H9 (cell line): ENCODE measurements around the gene GUF1. TPM values are rescaled to one million over a fixed set of nuclear protein-coding genes. Genes with fewer than 3 reads are reported as not detected.

ENCODE experiments used
- DNase-seq: peaks from one replicate; pipeline ENCODE4 v3.0.0-alpha.2; 2017
- H2AFZ ChIP-seq: one replicate; pipeline ENCODE4 v1.6.1; 2013; ENCODE audit warnings: mild to moderate bottlenecking, low read length, control low read depth, moderate library complexity
- H2AK5ac ChIP-seq: 2 replicates; pipeline ENCODE4 v1.6.1; 2013; ENCODE audit warnings: low read length, control low read depth, mixed read lengths; ENCODE audit not compliant: insufficient read length
- H2BK120ac ChIP-seq: one replicate; pipeline ENCODE4 v1.6.1; 2013; ENCODE audit warnings: low read depth, mild to moderate bottlenecking, low read length, control low read depth, inconsistent platforms; ENCODE audit not compliant: poor library complexity, severe bottlenecking
- H2BK12ac ChIP-seq: 2 replicates; pipeline ENCODE4 v1.6.1; 2013; ENCODE audit warnings: low read length, control low read depth, mixed read lengths, low read depth; ENCODE audit not compliant: insufficient read length
- H2BK15ac ChIP-seq: 2 replicates; pipeline ENCODE4 v1.6.1; 2013; ENCODE audit warnings: low read depth, low read length, control low read depth
- H2BK20ac ChIP-seq: one replicate; pipeline ENCODE4 v1.6.1; 2013; ENCODE audit warnings: low read depth, mild to moderate bottlenecking, low read length, control low read depth, inconsistent platforms; ENCODE audit not compliant: poor library complexity, severe bottlenecking
- H2BK5ac ChIP-seq: 2 replicates; pipeline ENCODE4 v1.6.1; 2013; ENCODE audit warnings: low read length, control low read depth, mixed read lengths; ENCODE audit not compliant: insufficient read length
- H3K14ac ChIP-seq: 2 replicates; pipeline ENCODE4 v1.6.1; 2013; ENCODE audit warnings: low read length, control low read depth; ENCODE audit not compliant: insufficient read depth
- H3K18ac ChIP-seq: 2 replicates; pipeline ENCODE4 v1.6.1; 2013; ENCODE audit warnings: low read depth, mild to moderate bottlenecking, mixed read lengths, low read length, control low read depth; ENCODE audit not compliant: insufficient read length
- H3K23ac ChIP-seq: 2 replicates; pipeline ENCODE4 v1.6.1; 2013; ENCODE audit warnings: low read length, control low read depth, mixed read lengths, low read depth; ENCODE audit not compliant: insufficient read length
- H3K23me2 ChIP-seq: 2 replicates; pipeline ENCODE4 v1.6.1; 2013; ENCODE audit warnings: low read depth, mild to moderate bottlenecking, mixed read lengths, low read length, control low read depth; ENCODE audit not compliant: insufficient read length, poor library complexity, severe bottlenecking
- H3K27ac ChIP-seq: 2 replicates; pipeline ENCODE4 v1.5.1; 2013; ENCODE audit warnings: low read length, control low read depth, mixed read lengths, low read depth; ENCODE audit not compliant: insufficient read length
- H3K27me3 ChIP-seq: 2 replicates; pipeline ENCODE4 v1.6.1; 2013; ENCODE audit warnings: low read length, control low read depth, inconsistent platforms; ENCODE audit not compliant: insufficient read depth
- H3K4ac ChIP-seq: 2 replicates; pipeline ENCODE4 v1.6.1; 2013; ENCODE audit warnings: low read depth, mild to moderate bottlenecking, control low read depth, inconsistent platforms, low read length, moderate library complexity
- H3K4me1 ChIP-seq: 2 replicates; pipeline ENCODE4 v1.6.1; 2013; ENCODE audit warnings: low read length, control low read depth, inconsistent platforms; ENCODE audit not compliant: insufficient read depth
- H3K4me2 ChIP-seq: 2 replicates; pipeline ENCODE4 v1.6.1; 2013; ENCODE audit warnings: low read length, control low read depth, mixed read lengths; ENCODE audit not compliant: insufficient read length, insufficient read depth
- H3K56ac ChIP-seq: 2 replicates; pipeline ENCODE4 v1.6.1; 2013; ENCODE audit warnings: low read depth, mild to moderate bottlenecking, mixed read lengths, low read length, control low read depth; ENCODE audit not compliant: insufficient read length
- H3K79me1 ChIP-seq: 2 replicates; pipeline ENCODE4 v1.6.1; 2013; ENCODE audit warnings: low read depth, mild to moderate bottlenecking, moderate library complexity, low read length, control low read depth, inconsistent platforms; ENCODE audit not compliant: insufficient read depth, poor library complexity, severe bottlenecking
- H3K79me2 ChIP-seq: 2 replicates; pipeline ENCODE4 v1.6.1; 2013; ENCODE audit warnings: low read length, control low read depth, inconsistent platforms; ENCODE audit not compliant: insufficient read depth
- H3K9ac ChIP-seq: 2 replicates; pipeline ENCODE4 v1.6.1; 2013; ENCODE audit warnings: low read length, control low read depth, mixed read lengths; ENCODE audit not compliant: insufficient read length; ENCODE audit errors: extremely low read depth
- H3K9me3 ChIP-seq: one replicate; pipeline ENCODE4 v1.6.1; 2013; ENCODE audit warnings: low read depth, low read length, inconsistent platforms; ENCODE audit not compliant: control insufficient read depth
- H3T11ph ChIP-seq: one replicate; pipeline ENCODE4 v1.6.1; 2013; ENCODE audit warnings: mild to moderate bottlenecking, low read length, control low read depth, inconsistent platforms
- H4K20me1 ChIP-seq: one replicate; pipeline ENCODE4 v1.6.1; 2013; ENCODE audit not compliant: control insufficient read depth, insufficient read length, insufficient read depth
- H4K5ac ChIP-seq: 2 replicates; pipeline ENCODE4 v1.6.1; 2013; ENCODE audit warnings: low read depth, mild to moderate bottlenecking, mixed read lengths, low read length, control low read depth; ENCODE audit not compliant: insufficient read length
- H4K8ac ChIP-seq: replicated peaks from 2 replicates; pipeline ENCODE4 v1.6.1; 2013; ENCODE audit warnings: low read length, control low read depth, mixed read lengths, low read depth; ENCODE audit not compliant: insufficient read length
- H4K91ac ChIP-seq: 2 replicates; pipeline ENCODE4 v1.6.1; 2013; ENCODE audit warnings: low read depth, mild to moderate bottlenecking, moderate library complexity, mixed read lengths, low read length, control low read depth; ENCODE audit not compliant: insufficient read length
- H3K27ac Mint-ChIP-seq, 3 experiments: 2 replicates in 2 of 3; 3 replicates in 1 of 3; pipeline ENCODE4 v1.8.0; 2020 to 2021; ENCODE audit warnings: mixed read lengths in 3 of 3, mild to moderate bottlenecking in 1 of 3, moderate library complexity in 1 of 3
- H3K27me3 Mint-ChIP-seq: 2 replicates; pipeline ENCODE4 v1.8.0; 2021; ENCODE audit warnings: low read depth, mild to moderate bottlenecking, moderate library complexity, mixed read lengths
- H3K36me3 Mint-ChIP-seq, 3 experiments: 2 replicates in 2 of 3; 3 replicates in 1 of 3; pipeline ENCODE4 v1.8.0; 2020 to 2021; ENCODE audit warnings: low read depth in 3 of 3, mixed read lengths in 3 of 3; ENCODE audit not compliant: insufficient read depth in 1 of 3
- H3K4me1 Mint-ChIP-seq, 2 experiments: 2 replicates each; pipeline ENCODE4 v1.8.0; 2020; ENCODE audit warnings: mixed read lengths in 2 of 2
- H3K4me3 Mint-ChIP-seq, 2 experiments: 2 replicates in 1 of 2; 3 replicates in 1 of 2; pipeline ENCODE4 v1.8.0; 2020 to 2021; ENCODE audit warnings: mild to moderate bottlenecking in 2 of 2, mixed read lengths in 2 of 2, moderate library complexity in 1 of 2
- H3K9me3 Mint-ChIP-seq, 2 experiments: 2 replicates in 1 of 2; 3 replicates in 1 of 2; pipeline ENCODE4 v1.8.0; 2020; ENCODE audit warnings: mild to moderate bottlenecking in 2 of 2, mixed read lengths in 2 of 2, moderate library complexity in 1 of 2
- CTCF ChIP-seq: fragments of 200-600 bp; sonication (generic); conservative IDR thresholded peaks from 3 replicates; pipeline ENCODE4 v1.8.0; 2021; ENCODE audit warnings: antibody characterized with exemption, mild to moderate bottlenecking
- WGBS: extraction: QIAGEN DNeasy Blood & Tissue Kit; methylation state at CpG from one replicate; pipeline ENCODE4 v1.1.7; 2013; ENCODE audit warnings: missing lambda C conversion rate, low lambda C conversion rate, mixed read lengths; ENCODE audit not compliant: insufficient read length; ENCODE audit errors: extremely low coverage; 5-methylcytosine and 5-hydroxymethylcytosine counted together
- total RNA-seq: library from RNA; stranded (reverse); gene quantifications from 2 replicates; pipeline ENCODE4 v1.2.1, GENCODE V29; 2021

GUF1 gene
- total RNA-seq, 1 experiment from 2014 or later = 38.6 TPM

- Histone ChIP-seq H3K23me2 (no peaks in the 10 kb centered on the region), H4K8ac (no peak overlapping the region), H3K9ac (no peak overlapping the region), H3K79me2 (no peaks in the 10 kb centered on the region), H3K23ac (no peak overlapping the region), H3T11ph (no peak overlapping the region), H2AFZ (no peak overlapping the region), H3K4me1 (no peaks in the 10 kb centered on the region), H3K56ac (no peak overlapping the region), H2BK120ac (no peak overlapping the region), H2AK5ac (no peak overlapping the region), H4K91ac (no peak overlapping the region), H3K4me2 (no peak overlapping the region), H3K4ac (no peak overlapping the region), H3K9me3 (no peaks in the 10 kb centered on the region), H3K18ac (no peak overlapping the region), H4K5ac (no peak overlapping the region), H2BK20ac (no peak overlapping the region), H3K27ac (no peak overlapping the region), H4K20me1 (no peaks in the 10 kb centered on the region), H3K27me3 (no peaks in the 10 kb centered on the region), H2BK15ac (no peak overlapping the region), H2BK12ac (no peak overlapping the region), H2BK5ac (no peak overlapping the region), H3K14ac (no peak overlapping the region), H3K79me1 (no peaks in the 10 kb centered on the region)
- no CpG with 5 or more reads among the region's 1 CpG for WGBS
- Mint-ChIP-seq H3K27ac (no peak overlapping the region), H3K4me1 (peaks cover 5% of the 10 kb centered on the region in 2 experiments; a peak in 3 of 4 replicates), H3K36me3 (peaks cover 13 to 43% (median 40%) of the 10 kb centered on the region in 3 experiments; a peak in 6 of 7 replicates), H3K27me3 (no peaks in the 10 kb centered on the region), H3K9me3 (no peaks in the 10 kb centered on the region), H3K4me3 (no peak overlapping the region)
- TF ChIP-seq CTCF = no peak
- DNase-seq = no peak
Observed at GRCh38 chr4:44700427-44700826, 22.2 kb downstream of the GUF1 start.
